GM23248 (cell line): ENCODE results near the gene HASPIN. TPM values are rescaled to one million over a fixed set of nuclear protein-coding genes. Genes with fewer than 3 reads are reported as not detected.
A peak's percentile ranks its signal among the peaks of the same experiment; 100 is the strongest.

Experiments used
- DNase-seq: peaks from one replicate; pipeline ENCODE4 v3.0.0-alpha.2; 2015
- H2AFZ ChIP-seq: fragments of 200-600 bp; sonication (generic); 2 replicates; pipeline ENCODE4 v1.6.1; 2016; ENCODE audit warnings: antibody characterized with exemption
- H3F3A ChIP-seq: fragments of 200-600 bp; sonication (generic); 2 replicates; pipeline ENCODE4 v1.6.1; 2016; ENCODE audit warnings: mild to moderate bottlenecking, antibody characterized with exemption, mixed run types; ENCODE audit not compliant: insufficient read depth
- H3K27ac ChIP-seq: fragments of 200-600 bp; sonication (generic); 2 replicates; pipeline ENCODE4 v1.5.1; 2016; ENCODE audit warnings: mild to moderate bottlenecking
- H3K27me3 ChIP-seq: fragments of 200-600 bp; sonication (generic); replicated peaks from 2 replicates; pipeline ENCODE4 v1.6.1; 2016; ENCODE audit warnings: mild to moderate bottlenecking; ENCODE audit not compliant: insufficient read depth
- H3K36me3 ChIP-seq: fragments of 200-600 bp; sonication (generic); 2 replicates; pipeline ENCODE4 v1.6.1; 2016; ENCODE audit warnings: low read depth, mild to moderate bottlenecking
- H3K4me1 ChIP-seq: fragments of 200-600 bp; sonication (generic); 2 replicates; pipeline ENCODE4 v1.6.1; 2016; ENCODE audit warnings: mild to moderate bottlenecking; ENCODE audit not compliant: insufficient read depth
- H3K4me2 ChIP-seq: fragments of 200-600 bp; sonication (generic); one replicate; pipeline ENCODE4 v1.6.1; 2016; ENCODE audit warnings: mild to moderate bottlenecking; ENCODE audit not compliant: unreplicated experiment
- H3K4me3 ChIP-seq: fragments of 200-600 bp; sonication (generic); 2 replicates; pipeline ENCODE4 v1.5.1; 2016; ENCODE audit warnings: mild to moderate bottlenecking
- H3K79me2 ChIP-seq: fragments of 200-600 bp; sonication (generic); 2 replicates; pipeline ENCODE4 v1.6.1; 2016; ENCODE audit warnings: mild to moderate bottlenecking; ENCODE audit not compliant: insufficient read depth
- H3K9ac ChIP-seq: fragments of 200-600 bp; sonication (generic); 2 replicates; pipeline ENCODE4 v1.6.1; 2016; ENCODE audit warnings: mild to moderate bottlenecking
- H3K9me2 ChIP-seq: fragments of 200-600 bp; sonication (generic); 2 replicates; pipeline ENCODE4 v1.6.1; 2016; ENCODE audit warnings: mixed run types, mild to moderate bottlenecking, moderate library complexity; ENCODE audit not compliant: insufficient read depth
- H3K9me3 ChIP-seq: fragments of 200-600 bp; sonication (generic); one replicate; pipeline ENCODE4 v1.6.1; 2017; ENCODE audit warnings: low read depth
- H4K20me1 ChIP-seq: fragments of 200-600 bp; sonication (generic); 2 replicates; pipeline ENCODE4 v1.6.0; 2016; ENCODE audit not compliant: insufficient read depth
- EZH2 ChIP-seq: fragments of 200-600 bp; sonication (generic); IDR thresholded peaks from 2 replicates; pipeline ENCODE4 v1.6.1; 2018; ENCODE audit warnings: antibody characterized with exemption, mild to moderate bottlenecking; ENCODE audit not compliant: insufficient read depth, poor library complexity, severe bottlenecking
- EZH2phosphoT487 ChIP-seq: fragments of 200-600 bp; sonication (generic); IDR thresholded peaks from 2 replicates; pipeline ENCODE4 v1.6.1; 2018; ENCODE audit warnings: antibody characterized with exemption, moderate library complexity, mild to moderate bottlenecking, low read depth; ENCODE audit not compliant: insufficient read depth
- WGBS, 2 experiments: methylation state at CpG; one replicate each; pipeline ENCODE4 v1.1.6; 2015 to 2017; ENCODE audit warnings: low lambda C conversion rate in 2 of 2, low coverage in 1 of 2; ENCODE audit errors: missing lambda C conversion rate in 2 of 2; 5-methylcytosine and 5-hydroxymethylcytosine counted together
- in situ Hi-C: fragments of 300-500 bp; cut with MboI; formaldehyde crosslinking; loops from 2 replicates; pipeline ENCODE4 v1.15.0; 2020
- polyA plus RNA-seq: library from polyadenylated mRNA; unstranded; fragments of >200 nt; fragmentation: Nextera tagmentation; extraction: Ambion mirVana; gene quantifications from 2 replicates; pipeline ENCODE4 v1.2.1, GENCODE V29; 2016
- total RNA-seq: library from RNA; depleted of rRNA; stranded (reverse); fragments of >200 nt; shearing (Covaris generic); gene quantifications from 2 replicates; pipeline ENCODE4 v1.2.3, GENCODE V29; 2014

The HASPIN gene
- total and polyA plus RNA-seq, 2 experiments from 2014 or later, result 1.4 to 1.9 TPM

- Histone ChIP-seq H3K4me3 (no peak overlapping the region), H3K4me2 (no peak overlapping the region), H3K9me3 (no peaks in the 10 kb centered on the region), H3K79me2 (0 out of 2 replicates have a peak, but pooled peaks cover 3% of the 10 kb centered on the region), H3K9ac (no peak overlapping the region), H3K36me3 (peaks cover 32% of the 10 kb centered on the region), H4K20me1 (no peaks in the 10 kb centered on the region), H3K9me2 (no peaks in the 10 kb centered on the region), H3K27ac (no peak overlapping the region), H2AFZ (no peak overlapping the region), H3F3A (no peaks in the 10 kb centered on the region), H3K4me1 (no peaks in the 10 kb centered on the region), H3K27me3 (no peaks in the 10 kb centered on the region)
- TF ChIP-seq EZH2phosphoT487 (no peak), EZH2 (no peak)
- no peak for DNase-seq
- WGBS, 2 experiments, result 88% methylated on average over 13 of the region's 13 CpGs
- in situ Hi-C loops, result no loop called here
Observed at GRCh38 chr17:3712811-3713463, 10.8 kb upstream of the HASPIN start.

- Histone ChIP-seq H2AFZ (no peak overlapping the region), H3K27me3 (no peaks in the 10 kb centered on the region), H3K4me3 (no peak overlapping the region), H3K4me1 (peaks cover 16% of the 10 kb centered on the region), H3F3A (peaks cover 12% of the 10 kb centered on the region; the same call in 1 of the 2 replicates), H3K9me2 (no peaks in the 10 kb centered on the region), H3K9ac (no peak overlapping the region), H4K20me1 (no peaks in the 10 kb centered on the region), H3K36me3 (peaks cover 41% of the 10 kb centered on the region), H3K79me2 (peaks cover 13% of the 10 kb centered on the region; the same call in 1 of the 2 replicates), H3K27ac (no peak overlapping the region), H3K4me2 (no peak overlapping the region), H3K9me3 (no peaks in the 10 kb centered on the region)
- DNase-seq, result no peak
- in situ Hi-C loops, result no loop called here
- no peak for TF ChIP-seq EZH2phosphoT487
- no peak for TF ChIP-seq EZH2
- WGBS, 2 experiments, result 88 to 97% methylated on average over 8 of the region's 8 CpGs
Observed at GRCh38 chr17:3715296-3715695, 8.4 kb upstream of the HASPIN start.

- in situ Hi-C loops, result no loop called here
- Histone ChIP-seq H3K4me1 (peaks cover 30% of the 10 kb centered on the region), H3K4me2 (no peak overlapping the region), H3K9ac (no peak overlapping the region), H3F3A (peaks cover 19% of the 10 kb centered on the region; the same call in 1 of the 2 replicates), H3K27me3 (no peaks in the 10 kb centered on the region), H3K79me2 (peaks cover 33% of the 10 kb centered on the region), H2AFZ (no peak overlapping the region), H3K36me3 (peaks cover 41% of the 10 kb centered on the region), H3K9me2 (no peaks in the 10 kb centered on the region), H3K27ac (no peak overlapping the region), H4K20me1 (no peaks in the 10 kb centered on the region), H3K9me3 (no peaks in the 10 kb centered on the region), H3K4me3 (no peak overlapping the region)
- WGBS, 2 experiments, result 93% methylated on average over 4 of the region's 4 CpGs
- DNase-seq, result no peak
- no peak for TF ChIP-seq EZH2phosphoT487
- TF ChIP-seq EZH2, result no peak
Observed at GRCh38 chr17:3718201-3718600, 5.5 kb upstream of the HASPIN start.

- in situ Hi-C loops, result no loop called here
- no peak overlapping the region; the same call in 1 of the 2 replicates for H3K9ac ChIP-seq
- H4K20me1 ChIP-seq, result no peaks in the 10 kb centered on the region
- H3K9me3 ChIP-seq, result no peaks in the 10 kb centered on the region
- H3K27ac ChIP-seq, result peak overlapping the region; percentile 59
- no peak for TF ChIP-seq EZH2phosphoT487
- H2AFZ ChIP-seq, result no peak overlapping the region
- H3K9me2 ChIP-seq, result no peaks in the 10 kb centered on the region
- H3K79me2 ChIP-seq, result peaks cover 38% of the 10 kb centered on the region
- H3K4me3 ChIP-seq, result no peak overlapping the region
- H3K36me3 ChIP-seq, result peaks cover 41% of the 10 kb centered on the region
- DNase-seq, result peak; percentile 24
- peaks cover 19% of the 10 kb centered on the region; the same call in 1 of the 2 replicates for H3F3A ChIP-seq
- no peaks in the 10 kb centered on the region for H3K27me3 ChIP-seq
- H3K4me1 ChIP-seq, result peaks cover 30% of the 10 kb centered on the region
- H3K4me2 ChIP-seq, result peak overlapping the region; percentile 70
Observed at GRCh38 chr17:3719265-3719664, 4.4 kb upstream of the HASPIN start.
